ENCODE measurements around the gene MAPK4.
"Not testable (repeated sequence)": the region's sequence is repeated elsewhere in the genome, so short reads cannot be mapped to it uniquely, and the experiment has no call there.

DNA sequence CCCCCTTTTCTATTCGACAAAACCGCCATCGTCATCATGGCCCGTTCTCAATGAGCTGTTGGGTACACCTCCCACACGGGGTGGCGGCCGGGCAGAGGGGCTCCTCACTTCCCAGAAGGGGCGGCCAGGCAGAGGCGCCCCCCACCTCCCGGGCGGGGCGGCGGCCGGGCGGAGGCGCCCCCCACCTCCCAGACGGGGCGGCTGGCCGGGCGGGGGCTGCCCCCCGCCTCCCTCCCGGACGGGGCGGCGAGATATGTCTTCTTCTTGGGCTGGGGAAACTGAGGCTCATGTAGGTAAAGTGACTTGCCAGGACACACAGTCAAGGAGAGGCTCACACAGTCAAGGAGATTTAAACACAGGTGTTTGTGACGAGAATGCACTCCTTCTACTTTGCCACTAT is 49.3 kb downstream of the MAPK4 start:
- TF ChIP-seq POLR2A (IDR thresholded peaks at IDR 0.05), result not testable (repeated sequence)
- TF ChIP-seq, protein P1, sequence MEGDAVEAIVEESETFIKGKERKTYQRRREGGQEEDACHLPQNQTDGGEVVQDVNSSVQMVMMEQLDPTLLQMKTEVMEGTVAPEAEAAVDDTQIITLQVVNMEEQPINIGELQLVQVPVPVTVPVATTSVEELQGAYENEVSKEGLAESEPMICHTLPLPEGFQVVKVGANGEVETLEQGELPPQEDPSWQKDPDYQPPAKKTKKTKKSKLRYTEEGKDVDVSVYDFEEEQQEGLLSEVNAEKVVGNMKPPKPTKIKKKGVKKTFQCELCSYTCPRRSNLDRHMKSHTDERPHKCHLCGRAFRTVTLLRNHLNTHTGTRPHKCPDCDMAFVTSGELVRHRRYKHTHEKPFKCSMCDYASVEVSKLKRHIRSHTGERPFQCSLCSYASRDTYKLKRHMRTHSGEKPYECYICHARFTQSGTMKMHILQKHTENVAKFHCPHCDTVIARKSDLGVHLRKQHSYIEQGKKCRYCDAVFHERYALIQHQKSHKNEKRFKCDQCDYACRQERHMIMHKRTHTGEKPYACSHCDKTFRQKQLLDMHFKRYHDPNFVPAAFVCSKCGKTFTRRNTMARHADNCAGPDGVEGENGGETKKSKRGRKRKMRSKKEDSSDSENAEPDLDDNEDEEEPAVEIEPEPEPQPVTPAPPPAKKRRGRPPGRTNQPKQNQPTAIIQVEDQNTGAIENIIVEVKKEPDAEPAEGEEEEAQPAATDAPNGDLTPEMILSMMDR (IDR thresholded peaks at IDR 0.05), result not testable (repeated sequence)

Measured in body of pancreas (tissue), 4 donors.